Tibial nerve (tissue), 4 donors: Measurements from ENCODE around the gene NPEPPS. TPM values are rescaled to one million over a fixed set of nuclear protein-coding genes. Genes with fewer than 3 reads are reported as not detected.

Experiments
- DNase-seq, 2 donors: peaks; one replicate each; pipeline ENCODE4 v3.0.0-alpha.2; 2019; ENCODE audit warnings: low spot score in 2 of 2
- H3K27ac ChIP-seq, 4 donors: fragments of 200-600 bp; sonication (generic) in 3 of 4; one replicate each; pipeline ENCODE4 v1.5.1; 2017 to 2019; ENCODE audit warnings: mild to moderate bottlenecking in 1 of 4
- H3K27me3 ChIP-seq, 2 donors: fragments of 200-600 bp; sonication (generic) in 1 of 2; one replicate each; pipeline versions ENCODE4 v1.5.1 to v1.6.0; 2017 to 2019
- H3K36me3 ChIP-seq, 3 donors: fragments of 200-600 bp; sonication (generic); one replicate each; pipeline ENCODE4 v1.5.1; 2018 to 2019
- H3K4me1 ChIP-seq, 4 donors: fragments of 200-600 bp; sonication (generic) in 3 of 4; one replicate each; pipeline ENCODE4 v1.5.1; 2017 to 2019
- H3K4me3 ChIP-seq, 4 donors: fragments of 200-600 bp; sonication (generic) in 3 of 4; one replicate each; pipeline ENCODE4 v1.5.1; 2017 to 2019; ENCODE audit warnings: mild to moderate bottlenecking in 1 of 4, moderate library complexity in 1 of 4
- H3K9me3 ChIP-seq, 4 donors: fragments of 200-600 bp; sonication (generic) in 3 of 4; one replicate each; pipeline ENCODE4 v1.5.1; 2017 to 2019
- CTCF ChIP-seq, 5 experiments: fragments of 200-600 bp in 3 of 5; fragments of 450-650 bp in 2 of 5; sonication (generic) in 3 of 5; IDR thresholded peaks; one replicate each; pipeline ENCODE4 v1.5.1; 2016 to 2019; ENCODE audit warnings: antibody characterized with exemption in 5 of 5, mild to moderate bottlenecking in 3 of 5, moderate library complexity in 2 of 5
- EP300 ChIP-seq, 2 donors: sonication (generic); formaldehyde crosslinking; IDR thresholded peaks; one replicate each; pipeline ENCODE4 v1.6.1; 2017; ENCODE audit warnings: antibody characterized with exemption in 2 of 2, mild to moderate bottlenecking in 1 of 2
- POLR2A ChIP-seq, 2 donors: fragments of 450-650 bp; IDR thresholded peaks; one replicate each; pipeline ENCODE4 v1.6.1; 2017; ENCODE audit warnings: antibody characterized with exemption in 2 of 2, mild to moderate bottlenecking in 2 of 2, moderate library complexity in 2 of 2
- WGBS, 2 donors: methylation state at CpG; one replicate each; pipeline ENCODE4 v1.1.5; 2018; 5-methylcytosine and 5-hydroxymethylcytosine counted together
- total RNA-seq, 4 donors: library from RNA; depleted of rRNA; stranded (reverse); fragments of >200 nt; gene quantifications; one replicate each; pipeline ENCODE4 v1.1.0, GENCODE V29; 2016

Gene NPEPPS
- total RNA-seq, 4 donors from 2014 or later = 102 to 118 (median 115) TPM

DNA sequence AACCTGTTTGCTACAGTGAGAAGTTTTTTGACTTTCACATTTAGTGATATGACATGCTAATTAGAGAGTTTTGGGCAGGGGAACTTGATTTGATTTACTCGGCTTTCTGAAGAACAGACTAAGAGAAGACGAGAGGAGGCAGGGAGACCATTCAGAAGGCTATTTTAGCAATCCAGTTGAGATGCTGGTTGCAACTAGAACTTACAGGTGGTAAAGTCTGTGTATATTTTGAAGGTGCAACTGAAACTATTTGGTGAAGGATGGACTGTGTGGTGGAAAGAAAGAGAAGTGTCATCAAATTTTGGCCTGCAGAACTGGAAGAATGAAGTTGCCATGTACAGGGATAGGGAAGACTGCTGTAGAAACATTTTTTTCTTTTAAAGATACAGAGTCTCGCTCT is 76.6 kb downstream of the NPEPPS start:
- 90 to 92% methylated on average over 3 of the region's 3 CpGs for WGBS, 2 donors
- TF ChIP-seq POLR2A (IDR thresholded peaks at IDR 0.05) = no peak
- no peak for TF ChIP-seq CTCF (IDR thresholded peaks at IDR 0.05)
- TF ChIP-seq EP300 (IDR thresholded peaks at IDR 0.05) = no peak
- Histone ChIP-seq H3K27me3 (no peaks in the 10 kb centered on the region), H3K4me1 (peaks cover 0 to 30% (median 4%) of the 10 kb centered on the region in 4 donors), H3K27ac (no peak overlapping the region), H3K36me3 (peaks cover 3 to 69% (median 5%) of the 10 kb centered on the region in 3 donors), H3K4me3 (no peak overlapping the region), H3K9me3 (no peaks in the 10 kb centered on the region)
- no peak for DNase-seq

DNA sequence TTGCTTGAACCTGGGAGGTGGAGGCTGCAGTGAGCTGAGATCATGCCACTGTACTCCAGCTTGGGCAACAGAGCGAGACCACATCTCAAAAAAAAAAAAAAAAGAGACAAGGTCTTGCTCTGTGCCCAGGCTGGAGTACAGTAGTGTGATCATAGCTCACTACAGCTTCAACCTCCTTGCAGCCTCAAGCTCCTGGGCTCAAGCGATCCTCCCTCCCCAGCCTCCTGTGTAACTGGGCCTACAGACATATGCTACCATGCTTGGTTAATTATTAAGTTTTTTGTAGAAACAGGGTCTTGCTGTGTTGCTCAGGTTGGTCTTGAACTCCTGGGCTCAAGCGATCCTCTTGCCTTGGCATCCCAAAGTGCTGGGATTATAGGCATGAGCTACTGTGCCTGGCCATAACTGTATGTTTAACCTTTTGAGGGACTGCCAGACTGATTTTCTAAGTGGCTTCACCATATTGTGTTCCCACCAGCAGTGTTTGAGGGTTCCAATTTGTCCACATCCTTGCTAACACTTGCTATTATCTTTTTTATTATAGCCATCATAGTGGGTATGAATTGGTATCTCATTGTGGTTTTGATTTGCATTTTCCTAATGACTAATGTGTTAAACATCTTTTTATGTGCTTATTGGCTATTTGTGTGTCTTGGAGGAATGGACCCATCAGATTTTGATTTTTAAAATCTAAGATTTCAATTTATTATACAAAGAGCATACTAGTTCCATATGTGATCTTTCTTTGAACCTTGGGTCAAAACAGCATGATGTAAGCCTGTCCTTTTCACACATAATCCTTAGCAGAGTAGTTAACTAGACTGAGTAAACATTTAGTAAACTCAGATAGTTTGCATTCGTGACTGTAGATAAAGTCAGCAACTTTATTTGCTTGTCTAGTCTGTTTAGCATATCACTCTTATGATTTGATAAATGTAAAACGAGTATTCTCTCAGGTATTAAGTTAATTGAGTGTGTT is 80.8 kb downstream of the NPEPPS start:
- 79 to 84% methylated on average over 5 of the region's 5 CpGs for WGBS, 2 donors
- TF ChIP-seq POLR2A (IDR thresholded peaks at IDR 0.05) (no peak), EP300 (IDR thresholded peaks at IDR 0.05) (no peak), CTCF (IDR thresholded peaks at IDR 0.05) (no peak)

DNA sequence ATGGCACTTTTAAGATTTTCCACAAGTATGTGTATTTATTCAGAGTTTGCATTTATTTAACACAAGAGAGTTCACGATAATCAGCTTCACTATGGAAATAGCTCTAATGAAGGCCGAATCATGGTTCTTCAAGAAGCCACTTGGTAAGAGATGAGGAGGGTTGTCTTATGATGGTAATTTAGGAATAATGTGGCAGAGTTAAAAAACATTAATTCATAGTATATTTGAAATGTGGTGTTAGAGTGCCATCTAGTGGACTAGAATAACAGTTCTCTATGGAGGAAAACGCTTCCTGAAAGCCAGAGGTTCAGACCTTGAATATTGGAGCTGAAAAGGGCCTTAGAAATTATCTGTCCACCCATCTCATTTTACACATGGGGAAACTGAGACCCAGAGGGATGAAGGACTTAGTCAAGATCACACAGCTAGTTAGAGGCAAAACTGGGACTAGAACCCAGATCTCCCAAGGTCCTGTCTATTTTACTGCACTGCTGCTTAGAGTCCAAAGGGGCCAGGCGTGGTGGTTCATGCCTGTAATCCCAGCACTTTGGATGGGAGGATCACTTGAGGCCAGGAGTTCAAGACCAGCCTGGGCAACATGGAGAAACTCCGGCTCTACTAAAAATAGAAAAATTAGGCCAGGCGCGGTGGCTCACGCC is 85.0 kb downstream of the NPEPPS start:
- H3K9me3 ChIP-seq = no peaks in the 10 kb centered on the region
- peak; percentile 51 to 86 (median 68) for TF ChIP-seq CTCF (IDR thresholded peaks at IDR 0.05)
- no peak for TF ChIP-seq EP300 (IDR thresholded peaks at IDR 0.05)
- no peak for TF ChIP-seq POLR2A (IDR thresholded peaks at IDR 0.05)
- H3K4me3 ChIP-seq = no peak overlapping the region
- H3K36me3 ChIP-seq = peaks cover 0 to 79% (median 21%) of the 10 kb centered on the region in 3 donors
- H3K4me1 ChIP-seq = peaks cover 0 to 10% (median 0%) of the 10 kb centered on the region in 4 donors
- H3K27ac ChIP-seq = no peak overlapping the region
- DNase-seq = no peak
- no peaks in the 10 kb centered on the region for H3K27me3 ChIP-seq
- WGBS, 2 donors = 71 to 75% methylated on average over 8 of the region's 8 CpGs

More for the DNA sequence above, 80.8 kb downstream of the NPEPPS start:
- no peaks in the 10 kb centered on the region for H3K9me3 ChIP-seq
- H3K4me3 ChIP-seq = no peak overlapping the region
- no peak overlapping the region for H3K27ac ChIP-seq
- no peaks in the 10 kb centered on the region for H3K27me3 ChIP-seq
- no peak for DNase-seq
- H3K4me1 ChIP-seq = peaks cover 0 to 13% (median 0%) of the 10 kb centered on the region in 4 donors
- H3K36me3 ChIP-seq = peaks cover 0 to 75% (median 3%) of the 10 kb centered on the region in 3 donors

GRCh38 chr17:47618410-47618809 is 87.5 kb downstream of the NPEPPS start:
- TF ChIP-seq POLR2A (IDR thresholded peaks at IDR 0.05) = no peak
- Histone ChIP-seq H3K36me3 (peaks cover 0 to 75% (median 18%) of the 10 kb centered on the region in 3 donors), H3K27me3 (no peaks in the 10 kb centered on the region), H3K9me3 (no peaks in the 10 kb centered on the region), H3K4me1 (peaks cover 0 to 27% (median 0%) of the 10 kb centered on the region in 4 donors), H3K27ac (no peak overlapping the region), H3K4me3 (no peak overlapping the region)
- DNase-seq = no peak
- 53 to 56% methylated on average over 4 of the region's 4 CpGs for WGBS, 2 donors

- 79 to 82% methylated on average over 3 of the region's 3 CpGs for WGBS, 2 donors
- no peaks in the 10 kb centered on the region for H3K9me3 ChIP-seq
- H3K36me3 ChIP-seq = peaks cover 0 to 78% (median 18%) of the 10 kb centered on the region in 3 donors
- no peaks in the 10 kb centered on the region for H3K27me3 ChIP-seq
- no peak for DNase-seq
- TF ChIP-seq POLR2A (IDR thresholded peaks at IDR 0.05) (no peak), EP300 (IDR thresholded peaks at IDR 0.05) (no peak), CTCF (IDR thresholded peaks at IDR 0.05) (no peak)
- H3K27ac ChIP-seq = peak overlapping the region in 1 of 4 donors; percentile 15
- peaks cover 0 to 22% (median 0%) of the 10 kb centered on the region in 4 donors for H3K4me1 ChIP-seq
- no peak overlapping the region for H3K4me3 ChIP-seq
Measured at GRCh38 chr17:47620503-47621245, 89.8 kb downstream of the NPEPPS start.
